ENCODE measurements around the gene USF2.

- TF ChIP-seq, protein P1, sequence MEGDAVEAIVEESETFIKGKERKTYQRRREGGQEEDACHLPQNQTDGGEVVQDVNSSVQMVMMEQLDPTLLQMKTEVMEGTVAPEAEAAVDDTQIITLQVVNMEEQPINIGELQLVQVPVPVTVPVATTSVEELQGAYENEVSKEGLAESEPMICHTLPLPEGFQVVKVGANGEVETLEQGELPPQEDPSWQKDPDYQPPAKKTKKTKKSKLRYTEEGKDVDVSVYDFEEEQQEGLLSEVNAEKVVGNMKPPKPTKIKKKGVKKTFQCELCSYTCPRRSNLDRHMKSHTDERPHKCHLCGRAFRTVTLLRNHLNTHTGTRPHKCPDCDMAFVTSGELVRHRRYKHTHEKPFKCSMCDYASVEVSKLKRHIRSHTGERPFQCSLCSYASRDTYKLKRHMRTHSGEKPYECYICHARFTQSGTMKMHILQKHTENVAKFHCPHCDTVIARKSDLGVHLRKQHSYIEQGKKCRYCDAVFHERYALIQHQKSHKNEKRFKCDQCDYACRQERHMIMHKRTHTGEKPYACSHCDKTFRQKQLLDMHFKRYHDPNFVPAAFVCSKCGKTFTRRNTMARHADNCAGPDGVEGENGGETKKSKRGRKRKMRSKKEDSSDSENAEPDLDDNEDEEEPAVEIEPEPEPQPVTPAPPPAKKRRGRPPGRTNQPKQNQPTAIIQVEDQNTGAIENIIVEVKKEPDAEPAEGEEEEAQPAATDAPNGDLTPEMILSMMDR (conservative IDR thresholded peaks at IDR 0.05 in 1 of 2, IDR thresholded peaks at IDR 0.05 in 1 of 2; ENCODE audit: low read depth in 1 of 2, low read length in 2 of 2): no peak
- TF ChIP-seq EZH2 (IDR thresholded peaks at IDR 0.05; ENCODE audit: low read length, missing control alignments): no peak
Measured at GRCh38 chr19:35261356-35262100, 7.2 kb upstream of the USF2 start.
